Measurements from ENCODE around the gene RHD.
"Not testable (repeated sequence)": the region's sequence is repeated elsewhere in the genome, so short reads cannot be mapped to it uniquely, and the experiment has no call there.

Gene RHD

GRCh38 chr1:25349606-25350005 is 77.3 kb downstream of the RHD start:
- DNase-seq: no peak

- DNase-seq: no peak
Measured at GRCh38 chr1:25355841-25356395, 83.6 kb downstream of the RHD start.

GRCh38 chr1:25356441-25356840 is 84.1 kb downstream of the RHD start:
- DNase-seq: no peak

- no peak for DNase-seq
Measured at GRCh38 chr1:25356848-25357247, 84.5 kb downstream of the RHD start.

GRCh38 chr1:25360596-25361581 is 88.6 kb downstream of the RHD start:
- DNase-seq: no peak

- no peak for DNase-seq
Measured at GRCh38 chr1:25361901-25362300, 89.6 kb downstream of the RHD start.

- DNase-seq: not testable (repeated sequence)
Measured at GRCh38 chr1:25362634-25363559, 90.6 kb downstream of the RHD start.

GRCh38 chr1:25369241-25369640 is 96.9 kb downstream of the RHD start:
- DNase-seq: no peak

GRCh38 chr1:25369691-25370271 is 97.5 kb downstream of the RHD start:
- not testable (repeated sequence) for DNase-seq

- peak in 18 of 56 donors; percentile 1 to 58 (median 12) for DNase-seq
Measured at GRCh38 chr1:25371757-25372156, 99.4 kb downstream of the RHD start.

- not testable (repeated sequence) for DNase-seq
Measured at GRCh38 chr1:25378367-25378766, 106.1 kb downstream of the RHD start.
